ENCODE measurements around the gene CDH5. TPM values are rescaled to one million over a fixed set of nuclear protein-coding genes. Genes with fewer than 3 reads are reported as not detected.

The CDH5 gene
- total and polyA plus RNA-seq, 4 donors: 29.9 to 196 (median 81.1) TPM

DNA sequence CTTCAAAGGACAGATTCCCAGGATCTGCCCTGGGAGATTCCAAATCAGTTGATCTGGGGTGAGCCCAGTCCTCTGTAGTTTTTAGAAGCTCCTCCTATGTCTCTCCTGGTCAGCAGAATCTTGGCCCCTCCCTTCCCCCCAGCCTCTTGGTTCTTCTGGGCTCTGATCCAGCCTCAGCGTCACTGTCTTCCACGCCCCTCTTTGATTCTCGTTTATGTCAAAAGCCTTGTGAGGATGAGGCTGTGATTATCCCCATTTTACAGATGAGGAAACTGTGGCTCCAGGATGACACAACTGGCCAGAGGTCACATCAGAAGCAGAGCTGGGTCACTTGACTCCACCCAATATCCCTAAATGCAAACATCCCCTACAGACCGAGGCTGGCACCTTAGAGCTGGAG lies 840 bp upstream of the CDH5 start:
- TF ChIP-seq, protein P1, sequence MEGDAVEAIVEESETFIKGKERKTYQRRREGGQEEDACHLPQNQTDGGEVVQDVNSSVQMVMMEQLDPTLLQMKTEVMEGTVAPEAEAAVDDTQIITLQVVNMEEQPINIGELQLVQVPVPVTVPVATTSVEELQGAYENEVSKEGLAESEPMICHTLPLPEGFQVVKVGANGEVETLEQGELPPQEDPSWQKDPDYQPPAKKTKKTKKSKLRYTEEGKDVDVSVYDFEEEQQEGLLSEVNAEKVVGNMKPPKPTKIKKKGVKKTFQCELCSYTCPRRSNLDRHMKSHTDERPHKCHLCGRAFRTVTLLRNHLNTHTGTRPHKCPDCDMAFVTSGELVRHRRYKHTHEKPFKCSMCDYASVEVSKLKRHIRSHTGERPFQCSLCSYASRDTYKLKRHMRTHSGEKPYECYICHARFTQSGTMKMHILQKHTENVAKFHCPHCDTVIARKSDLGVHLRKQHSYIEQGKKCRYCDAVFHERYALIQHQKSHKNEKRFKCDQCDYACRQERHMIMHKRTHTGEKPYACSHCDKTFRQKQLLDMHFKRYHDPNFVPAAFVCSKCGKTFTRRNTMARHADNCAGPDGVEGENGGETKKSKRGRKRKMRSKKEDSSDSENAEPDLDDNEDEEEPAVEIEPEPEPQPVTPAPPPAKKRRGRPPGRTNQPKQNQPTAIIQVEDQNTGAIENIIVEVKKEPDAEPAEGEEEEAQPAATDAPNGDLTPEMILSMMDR (IDR thresholded peaks at IDR 0.05; ENCODE audit: control extremely low read depth, extremely low read depth): no peak
- ATAC-seq (ENCODE audit: insufficient read depth, low FRiP score) (no peak), DNase-seq (peak; percentile 82 to 87 (median 83))
- WGBS, 2 donors: 28 to 34% methylated on average over 4 of the region's 4 CpGs
- peaks cover 0 to 24% (median 7%) of the 10 kb centered on the region in 5 donors for H3K4me1 ChIP-seq (ENCODE audit: control insufficient read depth in 5 of 5, insufficient read depth in 5 of 5, low read length in 5 of 5)
- peak overlapping the region; percentile 51 to 90 for H3K27ac ChIP-seq (ENCODE audit: low read depth in 1 of 2, low read length in 1 of 2)
- no peaks in the 10 kb centered on the region for H3K9me3 ChIP-seq (ENCODE audit: control insufficient read depth in 4 of 4, insufficient read depth in 3 of 4, low read length in 3 of 4)
- H3K4me3 ChIP-seq: no peak overlapping the region
- no peaks in the 10 kb centered on the region for H3K36me3 ChIP-seq (ENCODE audit: control insufficient read depth in 4 of 4, insufficient read depth in 4 of 4, low read length in 4 of 4)
- H3K9ac ChIP-seq (ENCODE audit: insufficient read depth in 1 of 2, low read length in 2 of 2): no peak overlapping the region
- no peaks in the 10 kb centered on the region for H3K27me3 ChIP-seq (ENCODE audit: control insufficient read depth in 3 of 3, insufficient read depth in 3 of 3, low read length in 2 of 3)

DNA sequence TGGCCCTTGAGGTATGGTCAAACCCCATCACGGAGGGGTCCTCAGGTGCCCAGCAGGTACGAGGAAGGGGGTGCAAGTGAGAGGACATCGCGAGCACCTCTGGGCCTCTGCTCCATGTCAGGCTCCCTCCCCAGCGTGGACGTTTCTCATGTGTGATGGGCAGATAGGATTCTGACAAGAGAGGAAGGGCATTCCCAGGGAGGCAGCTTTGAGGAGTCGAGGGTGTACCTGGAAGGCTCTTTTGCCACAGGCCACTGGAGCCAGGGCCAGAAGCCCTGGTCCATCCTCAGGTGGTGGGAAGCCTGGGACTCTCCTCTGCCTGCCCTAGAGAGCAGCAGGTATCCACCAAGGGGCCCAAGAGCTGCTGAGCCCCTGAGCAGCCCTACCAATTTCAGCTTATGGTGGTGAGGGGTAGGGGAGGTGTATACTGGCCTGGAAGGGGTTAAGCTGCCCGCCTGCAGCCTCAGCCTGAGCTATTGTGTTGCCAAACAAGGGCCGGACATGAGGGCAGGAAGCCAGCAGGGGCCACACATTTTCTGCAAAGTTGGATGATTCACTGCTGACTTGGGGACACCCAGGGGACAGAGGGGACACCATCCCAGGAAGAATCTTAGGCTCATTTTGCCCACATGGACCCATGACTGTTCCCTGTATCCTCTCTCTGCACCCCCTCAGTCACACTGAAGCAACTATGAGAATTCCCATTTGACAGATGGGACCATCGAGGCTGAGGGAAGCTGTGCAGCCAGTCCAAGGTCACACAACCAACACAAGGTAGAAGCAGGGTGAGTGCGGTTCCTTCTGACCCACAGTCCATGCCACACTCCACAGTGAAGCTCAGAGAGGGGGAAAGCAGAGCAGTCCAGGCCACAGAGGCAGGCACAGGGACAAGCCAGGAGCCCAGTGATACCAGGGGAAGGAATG lies 1.7 kb downstream of the CDH5 start:
- ATAC-seq (ENCODE audit: insufficient read depth, low FRiP score): no peak

DNA sequence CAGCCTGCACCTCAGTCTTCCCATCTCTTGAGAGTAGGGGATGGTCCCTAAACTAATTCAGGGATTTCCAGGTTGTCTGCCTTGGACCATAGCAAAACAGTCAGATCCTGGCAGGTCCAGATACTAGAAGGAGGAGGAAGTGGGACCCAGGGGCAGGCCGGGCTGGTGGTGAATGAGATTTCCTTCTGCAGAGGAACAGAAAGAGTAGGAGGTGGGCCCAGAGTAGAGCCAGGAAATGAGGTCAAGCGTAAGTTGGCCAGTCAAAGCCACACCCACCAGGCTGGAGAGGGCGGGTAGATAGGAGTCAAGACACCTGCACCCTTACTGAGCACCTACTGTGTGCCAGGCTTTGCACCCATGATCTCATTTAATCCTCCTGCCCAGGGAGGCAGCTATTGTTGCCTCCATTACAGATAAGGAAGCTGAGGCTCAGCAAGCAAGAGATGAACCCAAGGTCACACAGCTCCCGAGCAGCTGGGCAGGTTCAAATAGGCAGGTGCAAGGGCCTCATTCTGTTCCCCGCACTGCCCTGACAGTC lies 2.6 kb downstream of the CDH5 start:
- TF ChIP-seq, protein P1 (IDR thresholded peaks at IDR 0.05; ENCODE audit: control extremely low read depth, extremely low read depth): no peak
- H3K9ac ChIP-seq (ENCODE audit: insufficient read depth in 1 of 2, low read length in 2 of 2): no peak overlapping the region
- peaks cover 0 to 26% (median 7%) of the 10 kb centered on the region in 5 donors for H3K4me1 ChIP-seq (ENCODE audit: control insufficient read depth in 5 of 5, insufficient read depth in 5 of 5, low read length in 5 of 5)
- H3K27me3 ChIP-seq (ENCODE audit: control insufficient read depth in 3 of 3, insufficient read depth in 3 of 3, low read length in 2 of 3): no peaks in the 10 kb centered on the region
- peak overlapping the region; percentile 29 for H3K4me3 ChIP-seq
- H3K36me3 ChIP-seq (ENCODE audit: control insufficient read depth in 4 of 4, insufficient read depth in 4 of 4, low read length in 4 of 4): no peaks in the 10 kb centered on the region
- ATAC-seq (ENCODE audit: insufficient read depth, low FRiP score) (no peak), DNase-seq (peak in 1 of 3 donors; percentile 54)
- WGBS, 2 donors: 44 to 51% methylated on average over 5 of the region's 5 CpGs
- H3K9me3 ChIP-seq (ENCODE audit: control insufficient read depth in 4 of 4, insufficient read depth in 3 of 4, low read length in 3 of 4): no peaks in the 10 kb centered on the region
- H3K27ac ChIP-seq (ENCODE audit: low read depth in 1 of 2, low read length in 1 of 2): peak overlapping the region; percentile 27 to 69

More for the DNA sequence above, 1.7 kb downstream of the CDH5 start:
- peak in 1 of 3 donors; percentile 44 for DNase-seq
- H3K9ac ChIP-seq (ENCODE audit: insufficient read depth in 1 of 2, low read length in 2 of 2): no peak overlapping the region
- TF ChIP-seq, protein P1 (IDR thresholded peaks at IDR 0.05; ENCODE audit: control extremely low read depth, extremely low read depth): no peak
- no peaks in the 10 kb centered on the region for H3K27me3 ChIP-seq (ENCODE audit: control insufficient read depth in 3 of 3, insufficient read depth in 3 of 3, low read length in 2 of 3)
- peak overlapping the region; percentile 57 for H3K4me3 ChIP-seq
- WGBS, 2 donors: 56 to 59% methylated on average over 11 of the region's 11 CpGs
- H3K4me1 ChIP-seq (ENCODE audit: control insufficient read depth in 5 of 5, insufficient read depth in 5 of 5, low read length in 5 of 5): peaks cover 0 to 32% (median 7%) of the 10 kb centered on the region in 5 donors
- peak overlapping the region; percentile 58 to 90 for H3K27ac ChIP-seq (ENCODE audit: low read depth in 1 of 2, low read length in 1 of 2)
- no peaks in the 10 kb centered on the region for H3K9me3 ChIP-seq (ENCODE audit: control insufficient read depth in 4 of 4, insufficient read depth in 3 of 4, low read length in 3 of 4)
- no peaks in the 10 kb centered on the region for H3K36me3 ChIP-seq (ENCODE audit: control insufficient read depth in 4 of 4, insufficient read depth in 4 of 4, low read length in 4 of 4)
